ENCODE results near the gene FCRLB.

FCRLB gene

DNA sequence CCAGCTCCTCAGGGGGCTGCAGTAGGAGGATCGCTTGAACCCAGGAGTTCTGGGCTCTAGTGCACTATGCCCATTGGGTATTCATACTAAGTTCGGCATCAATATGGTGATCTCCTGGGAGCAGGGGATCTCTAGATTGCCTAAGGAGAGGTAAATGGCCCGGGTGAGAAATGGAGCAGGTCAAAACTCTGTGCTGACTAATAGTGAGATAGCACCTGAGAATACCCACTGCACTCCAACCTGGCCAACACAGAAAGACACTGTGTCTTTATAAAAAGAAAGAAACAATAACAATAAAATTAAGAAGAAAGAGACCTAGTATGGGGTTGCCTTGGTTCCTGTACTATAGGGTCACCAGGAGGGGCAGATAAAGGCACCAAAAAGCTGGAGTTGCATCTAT is 14.5 kb downstream of the FCRLB start:
- in situ Hi-C loops (cut with HindIII; ENCODE audit: low pct_ligation_motif_present, low sequenced_read_pairs): no loop called here
- H3K27me3 ChIP-seq (replicated peaks): no peaks in the 10 kb centered on the region

DNA sequence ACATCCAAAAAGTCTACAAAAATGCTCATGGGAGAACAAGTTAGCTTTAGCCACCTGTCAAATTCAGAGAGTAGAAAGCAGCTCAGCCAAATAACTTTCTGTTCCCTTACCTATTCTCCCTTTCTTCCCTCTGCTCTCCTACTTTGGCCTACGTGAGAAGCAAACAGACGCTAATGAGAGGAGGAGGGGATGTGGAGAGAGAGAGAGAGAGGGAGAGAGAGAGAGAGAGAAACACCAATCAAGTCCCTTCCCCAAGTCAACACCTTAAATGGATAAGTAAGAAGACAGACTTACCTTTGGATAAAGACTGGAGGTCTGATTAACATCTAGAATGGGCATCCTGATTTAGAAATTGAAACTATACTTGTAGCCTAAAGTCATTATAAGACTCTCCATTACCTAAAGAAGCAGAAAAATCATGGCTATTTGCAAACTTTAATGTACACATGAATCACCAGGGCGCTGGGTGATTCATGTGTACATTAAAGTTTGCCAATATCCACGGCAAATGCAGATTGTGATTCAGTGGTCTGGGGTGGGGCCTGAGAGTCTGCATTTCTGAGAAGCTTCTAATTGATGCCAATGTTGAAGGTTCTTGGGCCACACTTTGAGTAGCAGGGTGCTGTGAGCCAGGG is 15.1 kb downstream of the FCRLB start:
- TF ChIP-seq, protein P1, sequence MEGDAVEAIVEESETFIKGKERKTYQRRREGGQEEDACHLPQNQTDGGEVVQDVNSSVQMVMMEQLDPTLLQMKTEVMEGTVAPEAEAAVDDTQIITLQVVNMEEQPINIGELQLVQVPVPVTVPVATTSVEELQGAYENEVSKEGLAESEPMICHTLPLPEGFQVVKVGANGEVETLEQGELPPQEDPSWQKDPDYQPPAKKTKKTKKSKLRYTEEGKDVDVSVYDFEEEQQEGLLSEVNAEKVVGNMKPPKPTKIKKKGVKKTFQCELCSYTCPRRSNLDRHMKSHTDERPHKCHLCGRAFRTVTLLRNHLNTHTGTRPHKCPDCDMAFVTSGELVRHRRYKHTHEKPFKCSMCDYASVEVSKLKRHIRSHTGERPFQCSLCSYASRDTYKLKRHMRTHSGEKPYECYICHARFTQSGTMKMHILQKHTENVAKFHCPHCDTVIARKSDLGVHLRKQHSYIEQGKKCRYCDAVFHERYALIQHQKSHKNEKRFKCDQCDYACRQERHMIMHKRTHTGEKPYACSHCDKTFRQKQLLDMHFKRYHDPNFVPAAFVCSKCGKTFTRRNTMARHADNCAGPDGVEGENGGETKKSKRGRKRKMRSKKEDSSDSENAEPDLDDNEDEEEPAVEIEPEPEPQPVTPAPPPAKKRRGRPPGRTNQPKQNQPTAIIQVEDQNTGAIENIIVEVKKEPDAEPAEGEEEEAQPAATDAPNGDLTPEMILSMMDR (IDR thresholded peaks at IDR 0.05; ENCODE audit: low read depth, low read length, missing control alignments): no peak
- H3K27me3 ChIP-seq (replicated peaks): no peaks in the 10 kb centered on the region
- in situ Hi-C loops (cut with HindIII; ENCODE audit: low pct_ligation_motif_present, low sequenced_read_pairs): no loop called here
- H3K4me3 ChIP-seq (ENCODE audit: low read depth, low read length): no peak overlapping the region
- DNase-seq: no peak
- H3K27ac ChIP-seq: no peak overlapping the region
- H3K36me3 ChIP-seq (replicated peaks): no peaks in the 10 kb centered on the region

More for the DNA sequence above, 14.5 kb downstream of the FCRLB start:
- TF ChIP-seq, protein P1 (IDR thresholded peaks at IDR 0.05; ENCODE audit: low read depth, low read length, missing control alignments): no peak
- Histone ChIP-seq H3K4me3 (ENCODE audit: low read depth, low read length) (no peak overlapping the region), H3K27ac (no peak overlapping the region), H3K36me3 (replicated peaks) (no peaks in the 10 kb centered on the region)
- no peak for DNase-seq

DNA sequence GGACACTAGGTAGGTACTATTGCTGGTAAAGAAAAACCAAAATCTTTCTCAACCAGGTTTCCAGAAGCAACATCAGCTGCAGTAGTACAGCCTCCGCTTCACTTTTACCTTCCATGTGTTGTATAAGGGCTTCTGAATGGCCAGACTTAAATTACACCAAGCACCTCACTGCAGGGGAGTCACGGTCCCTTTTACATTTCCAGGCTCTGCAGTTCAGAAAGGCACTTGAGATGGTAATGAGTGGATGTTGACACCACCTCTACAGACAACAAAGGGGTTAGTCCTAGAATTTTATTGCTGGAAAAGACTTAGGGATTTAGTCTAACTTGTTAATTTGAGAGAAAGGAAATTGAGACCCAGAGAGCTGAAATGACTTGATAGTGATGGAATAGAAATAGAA is 16.3 kb downstream of the FCRLB start:
- Histone ChIP-seq H3K27ac (no peak overlapping the region), H3K4me3 (ENCODE audit: low read depth, low read length) (no peak overlapping the region), H3K27me3 (replicated peaks) (no peaks in the 10 kb centered on the region), H3K36me3 (replicated peaks) (no peaks in the 10 kb centered on the region)
- in situ Hi-C loops (cut with HindIII; ENCODE audit: low pct_ligation_motif_present, low sequenced_read_pairs): no loop called here
- TF ChIP-seq, protein P1 (IDR thresholded peaks at IDR 0.05; ENCODE audit: low read depth, low read length, missing control alignments): no peak
- DNase-seq: no peak

DNA sequence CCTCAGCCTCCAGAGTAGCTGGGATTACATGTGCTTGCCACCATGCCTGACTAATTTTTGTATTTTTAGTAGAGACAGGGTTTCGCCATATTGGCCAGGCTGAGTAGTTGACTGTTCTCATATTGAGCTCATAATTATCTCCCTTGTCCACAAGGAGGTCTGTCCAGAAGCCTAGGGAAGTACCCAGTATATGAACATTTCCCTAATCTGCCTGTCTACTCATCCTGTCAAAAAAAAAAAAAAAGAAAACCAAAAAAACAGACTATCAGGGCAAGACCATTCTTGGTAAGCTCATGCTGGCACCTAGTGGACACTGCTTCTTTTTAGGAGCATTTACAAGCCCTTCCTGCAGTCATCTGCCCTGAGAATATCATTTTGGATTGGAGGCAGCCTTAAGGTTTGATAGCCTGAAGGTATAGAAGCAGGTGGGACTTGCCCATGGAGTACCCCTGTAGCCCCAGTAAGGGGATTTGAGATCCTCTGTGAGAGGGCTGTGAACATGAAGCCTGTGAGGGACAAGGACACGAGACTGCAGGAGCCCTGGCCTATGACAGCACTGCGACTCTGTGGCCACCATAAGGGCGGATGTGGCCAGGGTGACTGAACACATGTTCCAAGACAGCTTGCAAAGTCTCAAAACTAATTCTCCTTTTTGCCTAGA is 17.4 kb downstream of the FCRLB start:
- Histone ChIP-seq H3K27me3 (replicated peaks) (no peaks in the 10 kb centered on the region), H3K27ac (no peak overlapping the region), H3K36me3 (replicated peaks) (no peaks in the 10 kb centered on the region), H3K4me3 (ENCODE audit: low read depth, low read length) (no peak overlapping the region)
- DNase-seq: peak; percentile 76
- TF ChIP-seq, protein P1 (IDR thresholded peaks at IDR 0.05; ENCODE audit: low read depth, low read length, missing control alignments): peak; percentile 73
- in situ Hi-C loops (cut with HindIII; ENCODE audit: low pct_ligation_motif_present, low sequenced_read_pairs): no loop called here

DNA sequence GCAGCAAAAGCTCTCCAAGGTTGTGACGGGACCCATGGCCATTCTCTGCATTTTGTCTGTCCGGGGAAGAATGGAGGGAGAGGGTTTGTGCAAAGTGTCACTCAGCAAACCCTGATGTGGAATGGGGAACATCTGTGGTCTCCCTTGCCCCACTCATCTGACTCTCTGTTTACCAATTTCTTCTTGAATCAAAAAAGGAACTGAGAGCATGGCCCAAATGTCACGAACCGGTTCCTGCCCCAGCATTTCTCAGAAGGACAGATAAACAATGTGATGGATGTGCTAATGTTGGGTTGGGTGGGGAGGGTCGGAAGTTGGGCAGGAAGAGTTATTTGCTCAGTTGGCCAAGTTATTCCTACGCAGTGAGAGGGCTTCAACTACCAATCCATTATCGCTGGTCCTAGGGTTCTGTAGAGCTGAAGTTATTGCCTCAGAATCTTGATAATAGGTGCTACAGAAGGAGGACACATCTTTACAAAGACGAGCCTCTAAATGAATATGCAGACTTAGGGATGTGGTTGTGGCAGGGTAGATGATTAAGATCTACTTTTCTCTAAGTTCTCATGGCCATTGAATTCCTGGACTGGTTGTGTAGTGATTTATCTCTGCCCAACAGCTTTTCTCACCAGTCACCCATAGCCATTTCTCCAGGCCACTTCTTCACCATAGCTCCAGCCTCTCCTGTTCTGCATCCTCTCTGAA is 18.7 kb downstream of the FCRLB start:
- Histone ChIP-seq H3K36me3 (replicated peaks) (no peaks in the 10 kb centered on the region), H3K4me3 (ENCODE audit: low read depth, low read length) (no peak overlapping the region), H3K27me3 (replicated peaks) (no peaks in the 10 kb centered on the region), H3K27ac (no peak overlapping the region)
- in situ Hi-C loops (cut with HindIII; ENCODE audit: low pct_ligation_motif_present, low sequenced_read_pairs): no loop called here
- no peak for DNase-seq
- TF ChIP-seq, protein P1 (IDR thresholded peaks at IDR 0.05; ENCODE audit: low read depth, low read length, missing control alignments): no peak
